Fibroblast of skin of right biceps (primary cell): ENCODE results near the gene SH3GL2.
A peak's percentile ranks its signal among the peaks of the same experiment; 100 is the strongest.

Experiments used
- DNase-seq: peaks from one replicate; pipeline ENCODE4 v3.0.0-alpha.2; 2013

Gene SH3GL2

GRCh38 chr9:17578911-17579793 lies at the start of gene SH3GL2:
TSS of gene SH3GL2 (plus strand) at chr9:17579066.
- DNase-seq = peak; percentile 9

- peak; percentile 42 for DNase-seq
These were observed 47.1 kb upstream of the SH3GL2 start for GRCh38 chr9:17531642-17532254.

- DNase-seq = no peak
These were observed 46.4 kb upstream of the SH3GL2 start for GRCh38 chr9:17532461-17532860.

- no peak for DNase-seq
These were observed 43.7 kb upstream of the SH3GL2 start for GRCh38 chr9:17535176-17535575.

GRCh38 chr9:17536027-17536426 lies 42.8 kb upstream of the SH3GL2 start:
- DNase-seq = no peak

- no peak for DNase-seq
These were observed 27.8 kb upstream of the SH3GL2 start for GRCh38 chr9:17551023-17551422.

GRCh38 chr9:17555362-17556054 lies 23.4 kb upstream of the SH3GL2 start:
- DNase-seq = no peak

- no peak for DNase-seq
These were observed 22.6 kb upstream of the SH3GL2 start for GRCh38 chr9:17556255-17556654.

- no peak for DNase-seq
These were observed 21.9 kb upstream of the SH3GL2 start for GRCh38 chr9:17556935-17557334.

- no peak for DNase-seq
These were observed 7.0 kb upstream of the SH3GL2 start for GRCh38 chr9:17571825-17572224.

GRCh38 chr9:17574342-17574741 lies 4.5 kb upstream of the SH3GL2 start:
- no peak for DNase-seq

- DNase-seq = no peak
These were observed 322 bp upstream of the SH3GL2 start for GRCh38 chr9:17578577-17578910.

GRCh38 chr9:17580119-17580518 lies 1.3 kb downstream of the SH3GL2 start:
- DNase-seq = no peak

GRCh38 chr9:17587113-17587512 lies 8.2 kb downstream of the SH3GL2 start:
- no peak for DNase-seq

GRCh38 chr9:17588395-17588794 lies 9.5 kb downstream of the SH3GL2 start:
- no peak for DNase-seq

- DNase-seq = no peak
These were observed 10.1 kb downstream of the SH3GL2 start for GRCh38 chr9:17588941-17589340.

GRCh38 chr9:17589771-17590170 lies 10.9 kb downstream of the SH3GL2 start:
- DNase-seq = no peak

GRCh38 chr9:17594961-17595360 lies 16.1 kb downstream of the SH3GL2 start:
- DNase-seq = no peak

- DNase-seq = no peak
These were observed 19.1 kb downstream of the SH3GL2 start for GRCh38 chr9:17597977-17598376.

- DNase-seq = peak; percentile 34
These were observed 22.2 kb downstream of the SH3GL2 start for GRCh38 chr9:17600962-17601593.

- no peak for DNase-seq
These were observed 25.7 kb downstream of the SH3GL2 start for GRCh38 chr9:17604556-17604955.

- no peak for DNase-seq
These were observed 30.6 kb downstream of the SH3GL2 start for GRCh38 chr9:17609312-17610005.

- no peak for DNase-seq
These were observed 32.5 kb downstream of the SH3GL2 start for GRCh38 chr9:17611342-17611741.
